Jurkat, Clone E6-1 (cell line): ENCODE results near the gene PPTC7.

Experiments used
- DNase-seq: peaks from one replicate; pipeline ENCODE4 v3.0.0-alpha.2; 2011; ENCODE audit warnings: low read depth, low spot score
- H3K4me3 ChIP-seq: 2 replicates; pipeline ENCODE4 v1.5.1; 2011; ENCODE audit warnings: mild to moderate bottlenecking, low read length, control low read depth, moderate library complexity

Gene PPTC7

DNA sequence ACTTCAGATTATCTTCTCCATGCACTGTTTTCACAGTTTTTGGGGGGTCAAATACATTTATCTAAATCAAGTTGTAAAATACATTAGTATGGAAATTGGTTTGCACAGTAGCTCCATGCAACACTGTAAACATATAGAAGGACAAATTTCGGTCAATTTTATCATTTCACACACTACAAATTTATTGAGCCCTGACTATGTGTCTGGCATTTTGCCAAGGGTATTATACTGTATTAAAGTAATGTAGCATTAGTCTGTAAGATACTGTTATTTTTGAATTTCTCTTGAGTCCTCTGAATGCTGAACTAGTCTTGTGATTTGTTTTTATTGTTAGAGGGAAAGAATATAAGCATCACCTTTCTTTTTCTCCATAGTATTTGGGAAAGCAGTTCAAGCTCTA, 79.7 kb downstream of the PPTC7 start:
- DNase-seq: no peak

DNA sequence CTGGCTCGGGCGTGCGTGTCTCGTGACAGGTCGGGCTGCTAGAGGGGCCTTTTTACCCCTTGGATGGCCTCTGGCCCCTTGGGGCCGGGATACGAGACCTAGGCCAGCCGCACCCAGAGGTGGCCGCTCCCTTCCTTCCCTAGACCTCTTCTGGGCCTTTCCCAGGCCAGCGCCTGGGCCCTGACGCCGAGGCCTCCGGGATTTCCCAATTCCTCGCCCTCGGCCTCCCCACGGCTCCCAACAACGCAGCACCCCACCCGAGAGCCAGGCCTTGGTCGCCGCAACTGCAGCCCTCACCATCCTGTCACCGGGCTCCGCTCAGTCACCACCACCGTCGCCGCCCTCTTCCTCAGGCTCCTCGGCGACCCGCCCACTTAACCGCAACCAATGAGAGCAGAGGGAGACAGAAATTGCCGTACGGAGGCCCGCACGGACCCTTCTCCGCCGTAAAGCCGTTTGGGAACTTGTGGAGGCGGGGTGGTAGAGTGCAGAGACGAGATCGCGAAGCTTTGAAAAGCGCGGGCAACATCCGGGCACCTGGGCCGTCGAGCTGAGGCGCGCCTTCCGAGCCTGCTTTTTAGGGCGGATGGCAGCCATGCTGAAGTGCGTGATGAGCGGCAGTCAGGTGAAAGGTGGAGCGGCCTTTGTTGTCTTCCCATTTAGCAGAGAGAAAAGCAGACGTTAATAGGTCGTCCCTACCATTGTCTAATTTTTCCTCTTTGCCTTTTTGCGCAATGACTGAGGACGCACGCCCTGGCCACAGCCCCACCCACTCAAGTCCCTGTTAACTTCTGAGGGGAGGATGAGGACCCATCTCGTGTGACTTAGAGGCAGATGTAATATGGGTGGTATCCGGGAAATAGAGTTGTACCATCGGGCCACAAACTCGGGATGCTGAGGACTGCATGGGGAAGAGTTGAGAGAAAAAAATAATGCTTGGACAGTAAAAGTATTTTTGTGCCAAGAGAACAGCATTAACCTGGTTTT, 81.1 kb downstream of the PPTC7 start, which contains the start of the genes RAD9B and VPS29:
TSS of gene RAD9B (plus strand) at position 580 of the 987 bp plus-strand sequence. CDS start at position 587, 7 bp downstream.
TSS of gene VPS29 (minus strand) at position 360 of the 987 bp plus-strand sequence. CDS start at position 300, 60 bp downstream.
- peak; percentile 99 for DNase-seq
- H3K4me3 ChIP-seq: peak within 1 kb of the TSS; percentile 95

More for the DNA sequence above, 79.7 kb downstream of the PPTC7 start:
- no peak overlapping the region for H3K4me3 ChIP-seq

DNA sequence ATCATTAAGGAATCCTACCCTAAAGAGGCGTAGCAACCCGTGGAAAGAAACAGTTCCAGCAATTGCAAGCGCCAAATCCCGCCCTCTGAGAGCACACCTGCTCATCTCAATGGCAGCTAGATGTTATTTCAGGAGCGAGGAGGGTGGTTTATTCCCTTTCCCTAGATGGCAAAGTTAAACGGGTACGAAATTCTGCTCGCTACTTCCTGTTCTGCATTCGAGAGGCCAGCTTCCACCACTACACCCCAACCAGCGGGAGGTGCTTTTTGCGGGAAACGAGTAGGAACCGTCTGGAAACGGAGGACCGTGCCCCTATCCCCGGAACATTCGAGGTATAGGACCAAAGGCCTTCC, 81.7 kb downstream of the PPTC7 start:
- H3K4me3 ChIP-seq: peak overlapping the region; percentile 95

DNA sequence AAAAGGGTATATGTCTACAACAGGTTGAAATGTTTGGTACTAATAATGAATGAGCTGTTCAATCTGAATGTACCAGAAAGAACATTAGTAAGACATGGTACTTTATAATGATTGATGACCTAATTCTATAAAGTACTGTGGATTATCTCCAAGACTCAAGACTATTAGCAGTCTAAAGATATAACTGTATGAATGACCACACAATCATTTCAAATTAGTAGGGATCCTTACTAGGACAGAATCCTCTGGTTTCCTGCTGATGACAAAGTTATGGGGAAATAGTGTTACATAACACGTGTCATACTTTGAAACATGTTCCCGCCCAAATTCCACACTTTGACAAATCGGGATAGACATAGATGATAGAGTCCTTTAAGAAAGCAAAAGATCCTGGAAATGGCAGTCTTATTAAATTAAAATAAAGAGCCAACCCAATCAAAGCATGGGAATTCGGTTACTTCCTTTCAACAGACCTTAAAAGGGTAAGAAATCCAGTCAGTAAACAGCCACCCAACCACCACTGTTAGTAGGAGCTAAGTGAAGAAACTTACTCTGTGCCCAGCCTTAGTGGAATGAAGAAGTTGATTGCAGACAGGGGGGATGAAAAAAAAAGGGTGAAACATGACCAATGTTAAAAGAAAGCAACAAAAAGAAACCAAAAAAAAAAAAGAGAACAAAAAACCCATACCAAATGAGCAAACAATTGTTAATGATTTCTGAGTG, 84.0 kb downstream of the PPTC7 start:
- no peak overlapping the region for H3K4me3 ChIP-seq
- peak; percentile 12 for DNase-seq

More for the DNA sequence above, 81.7 kb downstream of the PPTC7 start:
- DNase-seq: peak; percentile 39
